Right lobe of liver (tissue), 6 donors: ENCODE results near the gene C1orf52. TPM values are rescaled to one million over a fixed set of nuclear protein-coding genes. Genes with fewer than 3 reads are reported as not detected.
"Not testable (repeated sequence)": the region's sequence is repeated elsewhere in the genome, so short reads cannot be mapped to it uniquely, and the experiment has no call there.

Source experiments
- ATAC-seq, 4 donors: fragments of 200-7000 bp; cut with Tn5 transposase; one replicate each; pipeline ENCODE4 v1.9.1; 2020; ENCODE audit warnings: mild to moderate bottlenecking in 4 of 4, moderate library complexity in 4 of 4
- DNase-seq, 3 donors: peaks; one replicate each; pipeline ENCODE4 v3.0.0-alpha.2; 2020
- H3K27ac ChIP-seq, 3 donors: fragments of 200-600 bp; one replicate each; pipeline ENCODE4 v1.8.0; 2022
- H3K27me3 ChIP-seq, 2 donors: fragments of 200-600 bp; one replicate each; pipeline ENCODE4 v1.8.0; 2022
- H3K36me3 ChIP-seq, 4 donors: fragments of 200-600 bp; sonication (generic) in 1 of 4; one replicate each; pipeline versions ENCODE4 v1.5.1 to v1.8.0; 2017 to 2022; ENCODE audit warnings: control low read depth in 1 of 4
- H3K4me1 ChIP-seq, 4 donors: fragments of 200-600 bp; sonication (generic) in 1 of 4; one replicate each; pipeline versions ENCODE4 v1.5.1 to v1.8.0; 2017 to 2022; ENCODE audit warnings: control low read depth in 1 of 4
- H3K4me3 ChIP-seq, 3 donors: fragments of 200-600 bp; one replicate each; pipeline ENCODE4 v1.8.0; 2022
- H3K9me3 ChIP-seq, 4 donors: fragments of 200-600 bp; sonication (generic) in 1 of 4; one replicate each; pipeline versions ENCODE4 v1.5.1 to v1.8.0; 2017 to 2022; ENCODE audit warnings: control low read depth in 1 of 4
- POLR2A ChIP-seq: fragments of 450-650 bp; IDR thresholded peaks from one replicate; pipeline ENCODE4 v1.6.1; 2017; ENCODE audit warnings: antibody characterized with exemption, mild to moderate bottlenecking
- WGBS: methylation state at CpG from one replicate; pipeline ENCODE4 v1.1.6; 2018; ENCODE audit warnings: low coverage, low lambda C conversion rate; ENCODE audit not compliant: insufficient coverage; ENCODE audit errors: missing lambda C conversion rate; 5-methylcytosine and 5-hydroxymethylcytosine counted together
- intact Hi-C, 2 donors: fragments of 100-400 bp; cut with DNase I; formaldehyde crosslinking; loops; one replicate each; pipeline versions ENCODE4 v1.11.2 to v1.14.1; 2022
- total RNA-seq, 6 experiments: library from RNA; depleted of rRNA in 2 of 6; stranded (reverse); fragments of >200 nt in 2 of 6; fragmentation: NEBNext Ultra II Directional in 3 of 6; extraction: Animal tissue kit (Norgen Biotek cat#: 25700) in 3 of 6; gene quantifications; one replicate each; pipeline versions ENCODE4 v1.1.0 to v1.2.4, GENCODE V29; 2016 to 2023
- TF ChIP-seq, protein P1 (sequence below), 4 donors: fragments of 200-600 bp in 3 of 4; fragments of 450-650 bp in 1 of 4; IDR thresholded peaks; one replicate each; pipeline versions ENCODE4 v1.5.1 to v1.8.0; 2016 to 2022; ENCODE audit warnings: antibody characterized with exemption in 4 of 4, mild to moderate bottlenecking in 2 of 4
- donor health status: DM: no; HTN: yes; CAD: no.
- donor health status: DM: no; HTN: no; CAD: no.
- donor health status: DM: no; HTN: no; CAD: no.
- donor health status: DM: no; HTN: yes; CAD: no.
- donor health status: DM: no; HTN: yes; CAD: no.

The C1orf52 gene
- total RNA-seq, 6 experiments from 2014 or later, result 4.7 to 8.0 (median 6.7) TPM

DNA sequence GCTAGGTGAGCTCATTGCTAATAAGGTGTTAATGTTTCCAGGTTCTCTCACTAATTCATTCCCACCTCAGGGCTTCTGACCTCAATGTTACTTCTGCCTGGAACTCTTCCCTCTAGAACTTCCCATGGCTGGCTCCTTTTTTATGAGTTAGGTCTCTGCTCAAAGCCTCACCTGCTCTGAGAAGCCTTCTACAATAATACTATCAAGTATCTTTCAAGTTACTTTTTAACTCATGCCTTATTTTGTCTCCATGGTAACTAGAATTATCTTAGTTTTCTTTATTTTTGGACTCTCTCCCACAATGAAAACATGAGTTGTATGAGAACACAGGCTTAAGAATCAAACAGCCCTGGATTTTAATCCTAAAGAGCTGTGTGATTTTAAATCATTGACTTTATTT is 3.5 kb upstream of the C1orf52 start:
- Histone ChIP-seq H3K4me1 (peaks cover 0 to 31% (median 8%) of the 10 kb centered on the region in 4 donors), H3K27me3 (no peaks in the 10 kb centered on the region), H3K27ac (no peak overlapping the region), H3K4me3 (no peak overlapping the region), H3K36me3 (peaks cover 0 to 21% (median 4%) of the 10 kb centered on the region in 4 donors), H3K9me3 (no peaks in the 10 kb centered on the region)
- intact Hi-C loops, result no loop called here
- DNase-seq, result no peak
- no peak for TF ChIP-seq POLR2A
- TF ChIP-seq, protein P1, sequence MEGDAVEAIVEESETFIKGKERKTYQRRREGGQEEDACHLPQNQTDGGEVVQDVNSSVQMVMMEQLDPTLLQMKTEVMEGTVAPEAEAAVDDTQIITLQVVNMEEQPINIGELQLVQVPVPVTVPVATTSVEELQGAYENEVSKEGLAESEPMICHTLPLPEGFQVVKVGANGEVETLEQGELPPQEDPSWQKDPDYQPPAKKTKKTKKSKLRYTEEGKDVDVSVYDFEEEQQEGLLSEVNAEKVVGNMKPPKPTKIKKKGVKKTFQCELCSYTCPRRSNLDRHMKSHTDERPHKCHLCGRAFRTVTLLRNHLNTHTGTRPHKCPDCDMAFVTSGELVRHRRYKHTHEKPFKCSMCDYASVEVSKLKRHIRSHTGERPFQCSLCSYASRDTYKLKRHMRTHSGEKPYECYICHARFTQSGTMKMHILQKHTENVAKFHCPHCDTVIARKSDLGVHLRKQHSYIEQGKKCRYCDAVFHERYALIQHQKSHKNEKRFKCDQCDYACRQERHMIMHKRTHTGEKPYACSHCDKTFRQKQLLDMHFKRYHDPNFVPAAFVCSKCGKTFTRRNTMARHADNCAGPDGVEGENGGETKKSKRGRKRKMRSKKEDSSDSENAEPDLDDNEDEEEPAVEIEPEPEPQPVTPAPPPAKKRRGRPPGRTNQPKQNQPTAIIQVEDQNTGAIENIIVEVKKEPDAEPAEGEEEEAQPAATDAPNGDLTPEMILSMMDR (IDR thresholded peaks at IDR 0.05), result no peak
- ATAC-seq, result peak in 1 of 4 donors; percentile 21

DNA sequence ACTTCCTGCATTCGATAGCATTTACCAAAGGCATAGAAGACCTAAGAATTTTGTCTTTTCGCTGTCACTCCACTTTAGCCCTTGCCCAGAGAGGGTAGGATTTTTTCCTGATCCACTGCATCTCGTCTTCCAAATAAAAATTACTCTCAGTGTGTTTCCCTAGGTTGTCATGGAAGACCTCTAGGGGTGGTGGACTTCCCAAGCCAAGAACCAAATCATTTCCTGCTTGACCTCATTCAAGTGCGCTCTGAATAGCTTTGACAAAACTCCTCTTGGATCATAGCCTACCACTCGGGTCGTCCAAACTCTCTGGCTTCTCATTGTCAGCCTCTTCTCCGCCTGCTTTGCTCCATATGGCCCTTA is 431 bp upstream of the C1orf52 start:
- Histone ChIP-seq H3K27ac (peak overlapping the region; percentile 68 to 74 (median 70)), H3K4me3 (peak overlapping the region; percentile 66 to 93 (median 85)), H3K9me3 (no peaks in the 10 kb centered on the region), H3K27me3 (no peaks in the 10 kb centered on the region), H3K4me1 (peaks cover 0 to 36% (median 14%) of the 10 kb centered on the region in 4 donors), H3K36me3 (peaks cover 0 to 2% (median 0%) of the 10 kb centered on the region in 4 donors)
- intact Hi-C loops, result loop anchor here (10.0 kb wide), 1 partner anchor 315 kb away; no protein-coding TSS in a partner anchor
- WGBS, result 35% methylated on average over 7 of the region's 7 CpGs
- DNase-seq (no peak), ATAC-seq (peak in 3 of 4 donors; percentile 20 to 38 (median 35))
- TF ChIP-seq, protein P1 (IDR thresholded peaks at IDR 0.05), result no peak
- no peak for TF ChIP-seq POLR2A

DNA sequence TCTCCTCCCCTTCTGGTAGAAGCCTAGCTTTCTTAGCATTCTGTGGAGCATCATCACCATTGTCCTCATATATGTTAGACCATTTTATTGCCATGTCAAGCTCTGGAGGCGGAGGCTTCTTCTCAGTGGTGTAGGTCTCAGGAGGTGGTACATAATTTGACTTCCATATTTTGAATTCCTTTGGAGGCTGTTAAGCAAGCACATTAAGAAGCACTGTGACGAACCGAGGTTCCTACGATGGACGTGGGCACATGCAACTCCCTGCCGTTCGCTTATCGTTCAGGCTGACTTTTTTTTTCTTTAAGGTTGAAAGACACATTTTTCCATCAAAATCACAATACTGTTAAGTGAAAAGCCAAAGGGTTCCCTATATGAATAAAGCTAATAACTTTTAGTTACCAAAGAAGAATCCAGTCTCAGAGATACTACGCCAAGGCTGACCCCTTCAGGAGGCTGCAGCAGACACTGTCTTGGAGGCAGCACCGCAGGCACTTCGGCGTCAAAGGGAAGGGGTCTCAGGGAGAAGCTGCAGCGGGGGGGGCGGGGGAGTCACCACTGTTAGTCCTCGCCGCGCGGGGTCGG is 835 bp downstream of the C1orf52 start:
- DNase-seq (no peak), ATAC-seq (peak in 1 of 4 donors; percentile 5)
- H3K36me3 ChIP-seq, result peaks cover 0 to 4% (median 1%) of the 10 kb centered on the region in 4 donors
- H3K4me3 ChIP-seq, result peak overlapping the region; percentile 66 to 93 (median 85)
- no peak overlapping the region for H3K27ac ChIP-seq
- TF ChIP-seq, protein P1 (IDR thresholded peaks at IDR 0.05), result no peak
- no peak for TF ChIP-seq POLR2A
- 9% methylated on average over 11 of the region's 19 CpGs for WGBS
- no peaks in the 10 kb centered on the region for H3K27me3 ChIP-seq
- H3K4me1 ChIP-seq, result peaks cover 0 to 26% (median 9%) of the 10 kb centered on the region in 4 donors
- H3K9me3 ChIP-seq, result no peaks in the 10 kb centered on the region
- intact Hi-C loops, result loop anchor here (10.0 kb wide), 1 partner anchor 314 kb away; no protein-coding TSS in a partner anchor

DNA sequence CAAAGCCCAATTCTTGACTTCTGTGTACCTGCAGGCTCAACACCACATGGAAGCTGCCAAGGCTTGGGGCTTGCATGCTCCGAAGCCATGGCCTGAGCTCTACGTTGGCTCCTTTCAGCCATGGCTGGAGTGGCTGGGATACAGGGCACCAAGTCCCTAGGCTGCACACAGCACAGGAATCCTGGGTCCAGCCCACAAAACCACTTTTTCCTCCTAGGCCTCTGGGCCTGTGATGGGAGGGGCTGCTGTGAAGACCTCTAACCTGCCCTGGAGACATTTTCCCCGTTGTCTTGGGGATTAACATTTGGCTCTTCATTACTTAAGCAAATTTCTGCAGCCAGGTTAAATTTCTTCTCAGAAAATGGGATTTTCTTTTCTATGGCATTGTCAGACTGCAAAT is 10.4 kb downstream of the C1orf52 start:
- WGBS, result 89% methylated on average over 1 of the region's 3 CpGs
- not testable (repeated sequence) for H3K4me3 ChIP-seq

DNA sequence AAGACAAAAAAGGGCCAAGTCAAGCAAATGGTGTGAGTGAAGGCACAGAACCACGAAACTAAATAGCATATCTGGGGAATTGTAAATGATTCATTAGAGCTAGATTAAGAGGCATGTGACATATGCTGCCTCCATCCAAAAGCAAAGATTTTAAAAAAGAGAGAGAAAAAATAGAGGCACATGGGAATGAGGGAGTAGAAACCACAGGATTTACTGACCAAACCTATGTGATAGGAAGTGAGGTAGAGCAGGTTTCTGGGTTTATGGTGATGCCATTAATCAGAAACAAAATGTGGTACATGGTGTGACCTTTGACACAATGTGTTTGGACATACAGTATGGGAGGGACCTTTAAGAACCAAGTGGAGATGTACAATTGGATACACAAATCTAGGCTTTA is 13.6 kb downstream of the C1orf52 start:
- ATAC-seq (no peak), DNase-seq (no peak)
- no peaks in the 10 kb centered on the region for H3K4me1 ChIP-seq
- no peaks in the 10 kb centered on the region for H3K9me3 ChIP-seq
- no peaks in the 10 kb centered on the region for H3K27me3 ChIP-seq
- H3K4me3 ChIP-seq, result no peak overlapping the region
- no peaks in the 10 kb centered on the region for H3K36me3 ChIP-seq
- TF ChIP-seq, protein P1 (IDR thresholded peaks at IDR 0.05), result no peak
- no peak for TF ChIP-seq POLR2A
- H3K27ac ChIP-seq, result no peak overlapping the region
- intact Hi-C loops, result no loop called here
- 77% methylated on average over 1 of the region's 1 CpG for WGBS

More for the DNA sequence above, 10.4 kb downstream of the C1orf52 start:
- H3K27ac ChIP-seq, intact Hi-C loops, H3K9me3 ChIP-seq, H3K4me1 ChIP-seq, ATAC-seq, DNase-seq, H3K27me3 ChIP-seq: not testable (repeated sequence)
- H3K36me3 ChIP-seq, result peaks cover 0 to 17% (median 4%) of the 10 kb centered on the region in 4 donors
